Thoracic aorta endothelial cell (primary cell): ENCODE measurements around the gene FGD5. TPM values are rescaled to one million over a fixed set of nuclear protein-coding genes. Genes with fewer than 3 reads are reported as not detected.

ENCODE experiments used
- total RNA-seq: library from RNA; depleted of rRNA; stranded (reverse); fragments of >200 nt; gene quantifications from 2 replicates; pipeline ENCODE4 v1.2.3, GENCODE V29; 2012

Gene FGD5, protein sequence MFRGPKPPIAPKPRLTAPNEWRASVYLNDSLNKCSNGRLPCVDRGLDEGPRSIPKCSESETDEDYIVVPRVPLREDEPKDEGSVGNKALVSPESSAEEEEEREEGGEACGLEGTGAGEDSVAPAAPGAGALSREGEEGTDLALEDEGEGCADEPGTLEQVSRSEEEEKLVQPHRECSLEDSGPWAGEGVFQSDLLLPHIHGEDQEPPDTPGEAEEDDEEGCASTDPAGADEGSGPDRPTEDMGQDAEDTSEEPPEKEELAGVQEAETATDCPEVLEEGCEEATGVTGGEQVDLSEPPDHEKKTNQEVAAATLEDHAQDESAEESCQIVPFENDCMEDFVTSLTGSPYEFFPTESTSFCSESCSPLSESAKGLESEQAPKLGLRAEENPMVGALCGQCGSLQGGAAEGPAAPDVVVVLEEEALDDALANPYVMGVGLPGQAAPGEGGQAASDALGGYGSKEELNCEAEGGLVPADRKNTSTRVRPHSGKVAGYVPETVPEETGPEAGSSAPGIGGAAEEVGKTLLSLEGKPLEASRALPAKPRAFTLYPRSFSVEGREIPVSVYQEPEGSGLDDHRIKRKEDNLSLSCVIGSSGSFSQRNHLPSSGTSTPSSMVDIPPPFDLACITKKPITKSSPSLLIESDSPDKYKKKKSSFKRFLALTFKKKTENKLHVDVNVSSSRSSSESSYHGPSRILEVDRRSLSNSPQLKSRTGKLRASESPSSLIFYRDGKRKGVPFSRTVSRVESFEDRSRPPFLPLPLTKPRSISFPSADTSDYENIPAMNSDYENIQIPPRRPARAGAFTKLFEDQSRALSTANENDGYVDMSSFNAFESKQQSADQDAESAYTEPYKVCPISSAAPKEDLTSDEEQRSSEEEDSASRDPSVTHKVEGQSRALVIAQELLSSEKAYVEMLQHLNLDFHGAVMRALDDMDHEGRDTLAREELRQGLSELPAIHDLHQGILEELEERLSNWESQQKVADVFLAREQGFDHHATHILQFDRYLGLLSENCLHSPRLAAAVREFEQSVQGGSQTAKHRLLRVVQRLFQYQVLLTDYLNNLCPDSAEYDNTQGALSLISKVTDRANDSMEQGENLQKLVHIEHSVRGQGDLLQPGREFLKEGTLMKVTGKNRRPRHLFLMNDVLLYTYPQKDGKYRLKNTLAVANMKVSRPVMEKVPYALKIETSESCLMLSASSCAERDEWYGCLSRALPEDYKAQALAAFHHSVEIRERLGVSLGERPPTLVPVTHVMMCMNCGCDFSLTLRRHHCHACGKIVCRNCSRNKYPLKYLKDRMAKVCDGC (N-terminal part only)
- total RNA-seq = 104 and 107 TPM in 2 replicates

DNA sequence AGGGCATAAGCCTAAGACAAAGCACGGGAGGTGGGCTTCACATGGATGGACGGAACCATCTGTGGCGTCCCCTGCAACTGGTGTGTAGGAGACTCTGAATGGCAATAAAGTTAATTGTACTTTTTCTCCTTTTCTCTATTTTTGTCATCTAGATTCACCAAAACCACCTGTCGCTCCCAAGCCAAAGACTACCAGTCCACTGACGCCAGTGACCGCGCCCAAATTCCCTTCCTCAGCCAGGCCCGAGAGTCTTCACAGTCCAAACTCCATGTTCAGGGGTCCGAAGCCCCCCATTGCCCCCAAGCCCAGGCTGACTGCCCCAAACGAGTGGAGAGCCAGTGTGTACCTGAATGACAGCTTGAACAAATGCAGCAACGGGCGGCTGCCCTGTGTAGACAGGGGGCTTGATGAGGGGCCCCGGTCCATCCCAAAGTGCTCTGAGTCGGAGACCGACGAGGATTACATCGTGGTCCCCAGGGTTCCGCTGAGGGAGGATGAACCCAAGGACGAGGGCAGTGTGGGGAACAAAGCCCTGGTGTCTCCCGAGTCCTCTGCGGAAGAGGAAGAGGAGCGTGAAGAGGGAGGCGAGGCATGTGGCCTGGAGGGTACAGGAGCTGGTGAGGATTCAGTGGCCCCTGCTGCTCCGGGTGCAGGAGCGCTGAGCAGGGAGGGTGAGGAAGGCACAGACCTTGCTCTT lies at the start of gene FGD5:
FGD5 (plus strand) TSS at position 159 of the 697 bp plus-strand sequence; CDS start at position 269, 110 bp downstream.

DNA sequence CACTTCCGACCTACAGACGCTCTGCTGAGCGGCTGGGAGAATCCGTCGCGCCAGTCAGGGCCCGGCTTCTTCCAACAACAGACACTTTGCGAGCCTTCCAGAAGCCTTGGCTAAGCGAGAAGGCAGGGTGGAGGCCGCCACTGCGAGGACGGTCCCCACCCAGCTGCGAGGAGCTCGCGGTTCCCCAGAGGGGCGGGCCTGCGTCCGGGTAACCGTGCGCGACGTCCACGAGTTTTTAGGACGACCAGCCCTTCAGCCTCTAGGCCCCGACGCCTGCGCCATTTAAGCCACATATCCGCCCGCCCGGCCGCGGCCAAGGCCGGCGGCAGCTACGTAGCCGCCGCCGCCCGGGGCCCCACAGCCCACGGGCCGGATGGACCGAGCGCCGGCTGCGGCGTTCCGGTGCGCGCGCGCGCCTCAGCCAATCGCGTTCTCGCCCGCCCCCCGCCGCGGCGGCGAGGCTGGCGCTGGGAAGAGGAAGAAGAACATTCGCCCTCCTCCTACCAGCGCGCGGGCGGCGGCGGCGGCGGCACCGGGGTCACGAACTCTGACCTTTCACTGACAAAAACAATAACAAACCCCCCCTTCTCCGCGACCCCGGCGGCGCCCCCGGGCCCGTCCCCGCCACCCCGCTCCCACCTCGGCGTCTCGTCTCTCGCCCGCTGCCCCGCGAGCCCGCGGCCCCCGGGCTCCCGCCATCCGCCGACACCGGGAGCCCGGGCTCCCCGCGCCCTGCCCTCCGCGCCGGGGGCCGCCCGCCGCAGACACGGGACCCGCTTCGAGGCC lies 128.5 kb downstream of the FGD5 start, which contains the start of gene NR2C2:
NR2C2 (plus strand) TSS at position 484 of the 786 bp plus-strand sequence. CDS start 56,332 bp downstream, outside the sequence.

Other genes starting within 250 kb of the FGD5 start
- 14.5 and 15.7 TPM in 2 replicates for gene CCDC174, start 167.2 kb upstream of the FGD5 start, total RNA-seq
- gene C3orf20, start 143.8 kb upstream of the FGD5 start, total RNA-seq = under 0.01 and 0.07 TPM in 2 replicates
- 45.6 and 50.5 TPM in 2 replicates for gene NR2C2, start 128.6 kb downstream of the FGD5 start, total RNA-seq
- gene MRPS25, start 246.4 kb downstream of the FGD5 start, total RNA-seq = 21.9 and 26.7 TPM in 2 replicates